Measurements from ENCODE around the gene SNN. TPM values are rescaled to one million over a fixed set of nuclear protein-coding genes. Genes with fewer than 3 reads are reported as not detected.

Gene SNN
- total RNA-seq, 1 donor from 2014 or later, result 32.1 TPM

DNA sequence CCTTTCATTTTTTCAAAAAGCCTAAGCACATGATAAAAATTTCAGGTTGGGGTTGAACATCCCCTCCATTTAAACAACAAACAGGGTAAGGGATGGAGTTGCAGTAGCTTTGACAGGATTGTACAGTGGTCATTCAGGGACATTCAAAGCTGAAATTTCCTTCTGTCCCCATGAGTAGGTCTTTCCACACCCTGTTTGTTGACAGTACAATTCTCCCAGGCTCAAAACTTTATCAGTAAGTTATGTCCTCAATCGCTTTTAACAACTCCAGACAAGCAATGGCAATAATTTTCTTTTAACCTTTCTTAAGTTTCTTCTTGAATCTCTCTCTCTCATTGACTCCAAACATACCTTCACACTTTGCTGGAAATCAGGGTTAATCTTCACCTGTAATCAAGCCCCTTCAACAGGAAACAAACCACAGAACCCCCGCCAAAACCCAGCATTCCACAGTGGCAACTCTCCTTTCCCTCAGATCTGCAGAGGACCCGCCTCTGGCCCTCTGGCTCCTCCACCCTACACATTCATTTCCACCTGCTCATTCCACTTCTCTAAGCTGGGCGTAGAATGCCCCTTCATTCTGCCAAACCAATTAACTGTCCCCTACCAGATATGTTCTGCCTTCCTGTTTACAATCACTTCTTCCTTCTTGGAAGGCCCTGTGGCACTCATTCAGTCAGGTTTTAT lies 53.7 kb downstream of the SNN start:
- H3K9me3 Mint-ChIP-seq, result no peaks in the 10 kb centered on the region
- H3K27me3 Mint-ChIP-seq, result no peaks in the 10 kb centered on the region
- H3K4me1 Mint-ChIP-seq, result peaks cover 18% of the 10 kb centered on the region
- peaks cover 66% of the 10 kb centered on the region for H3K36me3 Mint-ChIP-seq (ENCODE audit: low read depth)
- TF ChIP-seq, protein P1, sequence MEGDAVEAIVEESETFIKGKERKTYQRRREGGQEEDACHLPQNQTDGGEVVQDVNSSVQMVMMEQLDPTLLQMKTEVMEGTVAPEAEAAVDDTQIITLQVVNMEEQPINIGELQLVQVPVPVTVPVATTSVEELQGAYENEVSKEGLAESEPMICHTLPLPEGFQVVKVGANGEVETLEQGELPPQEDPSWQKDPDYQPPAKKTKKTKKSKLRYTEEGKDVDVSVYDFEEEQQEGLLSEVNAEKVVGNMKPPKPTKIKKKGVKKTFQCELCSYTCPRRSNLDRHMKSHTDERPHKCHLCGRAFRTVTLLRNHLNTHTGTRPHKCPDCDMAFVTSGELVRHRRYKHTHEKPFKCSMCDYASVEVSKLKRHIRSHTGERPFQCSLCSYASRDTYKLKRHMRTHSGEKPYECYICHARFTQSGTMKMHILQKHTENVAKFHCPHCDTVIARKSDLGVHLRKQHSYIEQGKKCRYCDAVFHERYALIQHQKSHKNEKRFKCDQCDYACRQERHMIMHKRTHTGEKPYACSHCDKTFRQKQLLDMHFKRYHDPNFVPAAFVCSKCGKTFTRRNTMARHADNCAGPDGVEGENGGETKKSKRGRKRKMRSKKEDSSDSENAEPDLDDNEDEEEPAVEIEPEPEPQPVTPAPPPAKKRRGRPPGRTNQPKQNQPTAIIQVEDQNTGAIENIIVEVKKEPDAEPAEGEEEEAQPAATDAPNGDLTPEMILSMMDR (IDR thresholded peaks at IDR 0.05), result no peak
- DNase-seq, result no peak
- ChIA-PET POLR2A (interaction anchor here (0.5 kb wide), 1 partner anchor 217 kb away, joined by 3 read pairs; no protein-coding TSS in a partner anchor), CTCF (no interaction called here)
- ATAC-seq (ENCODE audit: low read depth), result no peak
- intact Hi-C loops (cut with micrococcal nuclease), result no loop called here
- no peak overlapping the region for H3K27ac Mint-ChIP-seq
- H3K4me3 Mint-ChIP-seq, result no peak overlapping the region

DNA sequence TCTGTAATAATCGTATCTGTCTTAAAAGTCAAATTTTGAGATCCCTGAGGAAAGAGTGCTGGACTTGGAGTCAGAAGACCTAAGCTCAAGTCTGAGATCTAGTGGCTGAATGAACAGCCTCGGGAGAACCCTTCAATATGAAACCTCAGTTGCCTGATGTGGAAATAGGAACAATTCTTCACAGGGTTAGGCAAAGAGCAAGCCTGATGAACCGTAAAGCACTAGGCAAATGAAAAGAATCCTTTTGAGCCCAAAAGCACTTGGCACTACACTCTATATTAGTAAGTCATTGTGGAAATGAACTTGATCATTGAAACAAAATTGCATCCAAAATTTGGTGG lies 54.2 kb downstream of the SNN start:
- ChIA-PET POLR2A (no interaction called here), CTCF (interaction anchor here (1.1 kb wide), 1 partner anchor 47 kb away, joined by 3 read pairs; no protein-coding TSS in a partner anchor)
- intact Hi-C loops (cut with micrococcal nuclease), result no loop called here
- DNase-seq (no peak), ATAC-seq (ENCODE audit: low read depth) (no peak)
- TF ChIP-seq, protein P1 (IDR thresholded peaks at IDR 0.05), result no peak
- peaks cover 18% of the 10 kb centered on the region for H3K4me1 Mint-ChIP-seq
- no peak overlapping the region for H3K27ac Mint-ChIP-seq
- H3K9me3 Mint-ChIP-seq, result no peaks in the 10 kb centered on the region
- peaks cover 69% of the 10 kb centered on the region for H3K36me3 Mint-ChIP-seq (ENCODE audit: low read depth)
- no peak overlapping the region for H3K4me3 Mint-ChIP-seq
- H3K27me3 Mint-ChIP-seq, result no peaks in the 10 kb centered on the region

DNA sequence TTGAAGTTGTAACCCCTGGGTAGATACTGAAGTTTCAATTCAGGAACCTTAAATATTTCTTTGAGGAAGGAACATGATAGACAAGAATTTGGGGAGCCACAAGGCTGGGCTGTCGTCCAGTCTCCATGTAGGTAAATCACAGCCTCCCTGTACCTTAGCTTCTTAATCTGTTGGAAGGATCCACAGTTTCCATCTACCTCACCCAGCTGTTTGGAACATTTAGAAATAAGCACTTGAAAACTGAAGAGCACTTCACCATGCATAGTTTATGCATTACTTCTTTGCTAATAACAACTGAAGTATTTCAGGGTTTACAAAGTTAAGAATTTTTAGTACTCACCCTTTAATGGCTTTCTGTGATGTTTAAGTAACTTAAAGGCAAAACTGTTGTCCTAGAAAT lies 57.2 kb downstream of the SNN start:
- CTCF ChIA-PET, result interaction anchor here (0.7 to 1.6 kb wide), 2 partner anchors 14 to 492 kb away, joined by 3 read pairs; no protein-coding TSS in a partner anchor

DNA sequence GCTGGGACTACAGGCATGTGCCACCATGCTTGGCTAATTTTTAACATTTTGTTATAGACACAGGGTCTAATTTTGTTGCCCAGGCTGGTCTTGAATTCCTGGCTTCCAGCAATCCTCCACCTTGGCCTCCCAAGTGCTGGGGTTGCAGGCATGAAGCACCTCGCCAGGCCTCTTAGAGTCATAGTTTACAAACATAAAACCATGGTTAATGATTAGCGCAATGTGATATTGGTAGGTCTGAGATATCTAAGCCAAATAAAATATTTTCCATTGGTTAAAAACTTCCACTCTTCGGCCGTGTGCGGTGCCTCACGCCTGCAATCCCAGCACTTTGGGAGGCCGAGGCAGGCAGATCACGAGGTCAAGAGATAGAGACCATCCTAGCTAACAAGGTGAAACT lies 57.8 kb downstream of the SNN start:
- Mint-ChIP-seq H3K27ac (no peak overlapping the region), H3K4me1 (peaks cover 18% of the 10 kb centered on the region), H3K36me3 (ENCODE audit: low read depth) (peaks cover 81% of the 10 kb centered on the region), H3K27me3 (no peaks in the 10 kb centered on the region), H3K4me3 (no peak overlapping the region), H3K9me3 (no peaks in the 10 kb centered on the region)
- ATAC-seq (ENCODE audit: low read depth), result no peak
- TF ChIP-seq, protein P1 (IDR thresholded peaks at IDR 0.05), result no peak
- POLR2A ChIA-PET, result interaction anchor here (1.4 kb wide), 1 partner anchor 16 kb away, joined by 5 read pairs; the partner anchor contains the start of gene TXNDC11
- DNase-seq, result no peak
- intact Hi-C loops (cut with micrococcal nuclease), result no loop called here
- CTCF ChIA-PET, result no interaction called here

More for the DNA sequence above, 57.2 kb downstream of the SNN start:
- intact Hi-C loops (cut with micrococcal nuclease), result no loop called here
- TF ChIP-seq, protein P1 (IDR thresholded peaks at IDR 0.05), result no peak
- H3K36me3 Mint-ChIP-seq (ENCODE audit: low read depth), result peaks cover 82% of the 10 kb centered on the region
- DNase-seq (no peak), ATAC-seq (ENCODE audit: low read depth) (no peak)
- H3K4me1 Mint-ChIP-seq, result peaks cover 18% of the 10 kb centered on the region
- H3K9me3 Mint-ChIP-seq, result no peaks in the 10 kb centered on the region
- H3K4me3 Mint-ChIP-seq, result no peak overlapping the region
- POLR2A ChIA-PET, result interaction anchor here (0.7 to 1.4 kb wide), 2 partner anchors 14 to 17 kb away, joined by 3 to 5 read pairs; partner anchors contain the start of gene TXNDC11
- H3K27me3 Mint-ChIP-seq, result no peaks in the 10 kb centered on the region
- no peak overlapping the region for H3K27ac Mint-ChIP-seq

DNA sequence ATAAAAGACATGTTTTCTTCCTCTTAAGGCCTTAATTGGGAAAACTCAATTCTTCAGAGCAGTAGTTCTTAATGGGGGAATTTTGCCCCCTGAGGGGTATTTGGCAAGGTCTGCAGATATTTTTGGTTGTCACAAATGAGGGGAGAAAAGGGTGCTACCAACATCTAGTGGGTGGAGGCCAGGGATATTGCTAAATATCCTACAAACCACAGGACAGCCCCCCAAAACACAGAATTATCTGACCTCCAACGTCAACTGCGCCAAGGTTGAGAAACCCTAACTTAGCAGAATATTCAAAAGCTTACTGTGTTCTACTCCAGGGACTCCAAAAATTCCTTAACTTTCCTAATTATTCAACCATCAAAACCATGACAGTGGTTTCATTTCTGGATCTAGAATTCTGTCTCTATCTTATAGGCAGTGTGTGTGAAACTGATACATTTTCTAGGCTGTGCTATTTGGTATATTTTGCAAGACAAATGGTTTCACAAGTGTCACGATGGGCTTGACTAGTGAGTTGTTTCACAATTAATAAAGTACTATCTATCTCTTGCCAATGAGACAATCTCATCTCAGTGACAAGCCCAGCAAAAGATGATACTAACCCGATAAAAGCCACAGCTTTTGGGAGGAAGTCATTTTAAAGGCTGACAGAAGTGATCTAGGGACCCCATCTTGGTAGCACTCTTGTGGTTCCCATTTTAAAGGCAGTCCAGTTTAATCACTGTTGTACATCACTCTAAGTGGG lies 59.7 kb downstream of the SNN start:
- TF ChIP-seq, protein P1 (IDR thresholded peaks at IDR 0.05), result no peak
- H3K4me3 Mint-ChIP-seq, result no peak overlapping the region
- DNase-seq (no peak), ATAC-seq (ENCODE audit: low read depth) (no peak)
- intact Hi-C loops (cut with micrococcal nuclease), result no loop called here
- ChIA-PET CTCF (no interaction called here), POLR2A (interaction anchor here (0.7 kb wide), 1 partner anchor 693 kb away, joined by 4 read pairs; no protein-coding TSS in a partner anchor)
- H3K36me3 Mint-ChIP-seq (ENCODE audit: low read depth), result peaks cover 84% of the 10 kb centered on the region
- H3K27ac Mint-ChIP-seq, result no peak overlapping the region
- no peaks in the 10 kb centered on the region for H3K27me3 Mint-ChIP-seq
- H3K9me3 Mint-ChIP-seq, result no peaks in the 10 kb centered on the region
- H3K4me1 Mint-ChIP-seq, result peaks cover 12% of the 10 kb centered on the region
